NOMO-1 treated with dmso at 0.1 percent for 144 hours (cell line): ENCODE results near the gene SLC26A6.

ENCODE experiments used
- DNase-seq: peaks from one replicate; lab custom pipeline; 2025; ENCODE audit not compliant: unreplicated experiment; lab: John Stamatoyannopoulos, UW

Gene SLC26A6

DNA sequence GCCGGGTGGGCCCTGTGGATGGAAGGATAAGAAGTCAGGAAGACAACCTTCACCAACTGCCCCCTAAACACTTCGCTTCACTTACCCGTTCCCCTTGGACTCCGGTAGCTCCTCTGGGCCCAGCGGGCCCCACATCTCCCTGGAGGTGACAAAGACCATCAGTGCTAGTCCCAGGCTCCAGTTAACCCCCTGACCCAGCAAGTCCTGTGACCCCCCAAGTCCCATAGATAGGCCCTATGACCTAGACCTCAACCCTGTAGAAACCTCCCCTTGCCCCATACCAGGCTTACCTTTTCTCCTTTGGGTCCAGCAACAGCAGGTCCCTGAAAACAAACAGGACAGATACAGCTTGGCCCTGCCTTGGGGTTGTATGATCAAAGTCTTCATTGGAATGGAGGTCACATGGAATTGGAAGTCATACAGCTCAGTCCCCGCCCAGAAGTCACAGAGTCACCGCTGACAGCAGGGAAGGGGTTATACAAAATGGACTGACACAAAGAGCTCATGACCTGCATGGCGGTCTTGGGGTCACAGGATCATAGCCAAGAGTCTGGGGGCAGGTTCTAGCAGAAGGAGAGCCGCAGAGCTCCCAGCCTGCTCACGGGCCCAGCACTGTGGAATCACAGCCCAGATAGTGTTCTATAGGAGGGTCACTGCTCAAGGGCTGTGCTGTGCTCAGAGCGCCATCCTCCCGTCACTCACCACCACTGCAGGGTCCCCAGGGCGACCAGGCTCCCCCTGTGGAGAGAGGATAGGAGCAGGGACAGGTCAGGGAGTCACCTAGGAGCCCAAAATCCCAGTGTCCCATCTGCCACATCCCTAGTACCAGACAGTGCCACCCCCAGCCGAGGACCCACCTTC, 53.4 kb downstream of the SLC26A6 start:
- DNase-seq = no peak

DNA sequence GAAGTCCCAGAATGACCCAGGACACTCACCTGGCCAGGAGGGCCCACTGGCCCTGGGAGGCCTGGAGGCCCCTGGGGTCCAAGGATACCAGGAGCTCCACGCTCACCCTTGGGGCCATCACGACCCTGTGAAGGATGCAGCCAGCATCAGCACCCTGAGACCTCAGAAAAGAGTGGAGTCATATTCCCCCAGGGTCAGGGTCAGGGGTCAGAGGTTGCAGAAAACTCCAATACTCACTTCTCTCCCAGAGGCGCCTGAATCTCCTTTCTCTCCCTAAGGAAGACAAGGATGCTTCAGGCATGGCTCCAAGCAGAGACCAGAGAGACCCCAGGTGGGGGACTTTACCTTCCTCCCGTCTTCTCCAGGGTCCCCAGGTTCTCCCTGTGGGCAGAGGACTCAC, 58.6 kb downstream of the SLC26A6 start:
- no peak for DNase-seq
